Heart right ventricle (tissue), 16 donors: Measurements from ENCODE around the gene BLOC1S3. TPM values are rescaled to one million over a fixed set of nuclear protein-coding genes. Genes with fewer than 3 reads are reported as not detected.

Experiments
- ATAC-seq, 8 donors: fragments of 200-7000 bp; cut with Tn5 transposase; one replicate each; pipeline ENCODE4 v1.9.1; 2020; ENCODE audit warnings: mild to moderate bottlenecking in 8 of 8, moderate library complexity in 8 of 8, moderate number of reproducible peaks in 1 of 8
- DNase-seq, 2 donors: peaks; one replicate each; pipeline ENCODE4 v3.0.0-alpha.2; 2020
- H3K27ac ChIP-seq, 10 donors: fragments of 200-600 bp; sonication (generic) in 2 of 10; one replicate each; pipeline versions ENCODE4 v1.5.0 to v1.8.0; 2020 to 2022; ENCODE audit warnings: mild to moderate bottlenecking in 3 of 10
- H3K27me3 ChIP-seq, 7 donors: fragments of 200-600 bp; one replicate each; pipeline ENCODE4 v1.8.0; 2021 to 2022; ENCODE audit warnings: mild to moderate bottlenecking in 2 of 7
- H3K36me3 ChIP-seq, 9 donors: fragments of 200-600 bp; sonication (generic) in 1 of 9; one replicate each; pipeline versions ENCODE4 v1.5.0 to v1.8.0; 2020 to 2022; ENCODE audit warnings: mild to moderate bottlenecking in 2 of 9
- H3K4me1 ChIP-seq, 9 donors: fragments of 200-600 bp; sonication (generic) in 1 of 9; one replicate each; pipeline versions ENCODE4 v1.5.0 to v1.8.0; 2020 to 2022; ENCODE audit warnings: mild to moderate bottlenecking in 4 of 9
- H3K4me3 ChIP-seq, 10 donors: fragments of 200-600 bp; sonication (generic) in 2 of 10; one replicate each; pipeline versions ENCODE4 v1.5.0 to v1.8.0; 2020 to 2022; ENCODE audit warnings: mild to moderate bottlenecking in 7 of 10, moderate library complexity in 2 of 10
- H3K9me3 ChIP-seq, 11 donors: fragments of 200-600 bp in 10 of 11; sonication (generic) in 2 of 11; one replicate each; pipeline versions ENCODE4 v1.5.0 to v1.8.0; 2013 to 2022; ENCODE audit warnings: mild to moderate bottlenecking in 2 of 11, control low read depth in 1 of 11, moderate library complexity in 1 of 11
- WGBS, 2 donors: extraction: QIAGEN DNeasy Blood & Tissue Kit; methylation state at CpG; one replicate each; pipeline ENCODE4 v1.1.7; 2013; ENCODE audit warnings: inconsistent platforms in 1 of 2; 5-methylcytosine and 5-hydroxymethylcytosine counted together
- intact Hi-C, 10 donors: fragments of 100-400 bp; cut with DNase I; formaldehyde crosslinking; loops; one replicate each; pipeline versions ENCODE4 v1.11.1 to v1.14.2; 2022
- polyA plus RNA-seq, 2 donors: library from polyadenylated mRNA; stranded (reverse); fragments of 200-250 nt; gene quantifications; one replicate each; pipeline ENCODE4 v1.2.3, GENCODE V29; 2013
- total RNA-seq, 10 donors: library from RNA; stranded (reverse); fragmentation: NEBNext Ultra II Directional in 3 of 10; extraction: Animal tissue kit (Norgen Biotek cat#: 25700) in 3 of 10; gene quantifications; one replicate each; pipeline versions ENCODE4 v1.2.1 to v1.2.4, GENCODE V29; 2021 to 2023
- TF ChIP-seq, protein P1 (sequence below), 9 donors: fragments of 200-600 bp; sonication (generic) in 2 of 9; IDR thresholded peaks; one replicate each; pipeline versions ENCODE4 v1.5.0 to v1.8.0; 2021 to 2022; ENCODE audit warnings: antibody characterized with exemption in 9 of 9, mild to moderate bottlenecking in 5 of 9, moderate library complexity in 1 of 9
- donor health status: Arrhythmogenic right ventricular cardiomyopathy.
- donor health status: ischemic (EF 13 %, LVEDD 7.1; RV severe dilation, severe dysfunction).
- donor health status: healthy with polysubstance abuse.
- donor health status: DM: no; HTN: yes; CAD: no.
- donor health status: DM: no; HTN: no; CAD: no.
- donor health status: ischemic (EF 25% LVEDD 6.9; RV normal size, moderate dysfunction).
- donor health status: ischemic (EF 25% LVEDD 5.7; RV mildly dilated, moderate dysfunction).
- donor health status: healthy.
- donor health status: DM: yes; HTN: yes; CAD: no.
- donor health status: Ischemic cardiomyopathy.
- donor health status: ischemic (EF 35%, LVEDD 5.7; RV mildly dilated, moderate dysfunction).
- donor health status: nonischemic (EF 11% LVEDD 7.7; RV severe dilation, severe dysfunction).
- donor health status: DM: yes; HTN: yes; CAD: no.
- donor health status: PGD.
- donor health status: ischemic (EF 29% LVEDD 5.4; RV normal size, mild dysfunction).
- donor health status: nonischemic (EF 23%, LVEDD 6.1; RV moderate dilation, normal function).

The BLOC1S3 gene
- total and polyA plus RNA-seq, 12 donors = 2.2 to 8.6 (median 4.8) TPM

DNA sequence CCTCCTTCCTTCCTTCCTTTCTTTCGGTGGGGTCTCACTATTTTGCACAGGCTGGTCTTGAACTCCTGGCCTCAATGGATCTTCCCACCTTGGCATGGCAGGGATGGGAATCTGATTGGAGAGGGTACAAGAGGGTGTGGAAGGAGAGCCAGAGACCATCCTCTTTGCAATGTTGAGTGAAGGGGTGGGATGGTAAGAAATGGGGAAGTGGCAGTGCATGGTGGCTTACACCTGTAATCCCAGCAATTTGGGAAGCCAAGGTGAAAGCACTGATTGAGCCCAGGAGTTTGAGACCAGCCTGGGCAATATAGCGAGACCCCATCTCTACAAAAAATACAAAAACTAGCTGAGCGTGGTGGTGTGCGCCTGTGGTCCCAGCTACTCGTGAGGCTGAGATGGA is 5.5 kb downstream of the BLOC1S3 start:
- H3K27ac ChIP-seq = no peak overlapping the region
- peaks cover 3 to 38% (median 19%) of the 10 kb centered on the region in 9 donors for H3K4me1 ChIP-seq
- TF ChIP-seq, protein P1, sequence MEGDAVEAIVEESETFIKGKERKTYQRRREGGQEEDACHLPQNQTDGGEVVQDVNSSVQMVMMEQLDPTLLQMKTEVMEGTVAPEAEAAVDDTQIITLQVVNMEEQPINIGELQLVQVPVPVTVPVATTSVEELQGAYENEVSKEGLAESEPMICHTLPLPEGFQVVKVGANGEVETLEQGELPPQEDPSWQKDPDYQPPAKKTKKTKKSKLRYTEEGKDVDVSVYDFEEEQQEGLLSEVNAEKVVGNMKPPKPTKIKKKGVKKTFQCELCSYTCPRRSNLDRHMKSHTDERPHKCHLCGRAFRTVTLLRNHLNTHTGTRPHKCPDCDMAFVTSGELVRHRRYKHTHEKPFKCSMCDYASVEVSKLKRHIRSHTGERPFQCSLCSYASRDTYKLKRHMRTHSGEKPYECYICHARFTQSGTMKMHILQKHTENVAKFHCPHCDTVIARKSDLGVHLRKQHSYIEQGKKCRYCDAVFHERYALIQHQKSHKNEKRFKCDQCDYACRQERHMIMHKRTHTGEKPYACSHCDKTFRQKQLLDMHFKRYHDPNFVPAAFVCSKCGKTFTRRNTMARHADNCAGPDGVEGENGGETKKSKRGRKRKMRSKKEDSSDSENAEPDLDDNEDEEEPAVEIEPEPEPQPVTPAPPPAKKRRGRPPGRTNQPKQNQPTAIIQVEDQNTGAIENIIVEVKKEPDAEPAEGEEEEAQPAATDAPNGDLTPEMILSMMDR (IDR thresholded peaks at IDR 0.05) = no peak
- peaks cover 0 to 18% (median 0%) of the 10 kb centered on the region in 9 donors for H3K36me3 ChIP-seq
- no peak overlapping the region for H3K4me3 ChIP-seq
- WGBS, 2 donors = 91 to 92% methylated on average over 5 of the region's 5 CpGs
- H3K9me3 ChIP-seq = no peaks in the 10 kb centered on the region
- H3K27me3 ChIP-seq = no peaks in the 10 kb centered on the region
- no peak for ATAC-seq
- DNase-seq = no peak
- intact Hi-C loops = loop anchor here in 2 of 10 donors (10.0 kb wide), 2 partner anchors 61 to 89 kb away; partner anchors contain the start of genes EXOC3L2 (in 1 of the 2) and PPP1R37 (in 1 of the 2)

DNA sequence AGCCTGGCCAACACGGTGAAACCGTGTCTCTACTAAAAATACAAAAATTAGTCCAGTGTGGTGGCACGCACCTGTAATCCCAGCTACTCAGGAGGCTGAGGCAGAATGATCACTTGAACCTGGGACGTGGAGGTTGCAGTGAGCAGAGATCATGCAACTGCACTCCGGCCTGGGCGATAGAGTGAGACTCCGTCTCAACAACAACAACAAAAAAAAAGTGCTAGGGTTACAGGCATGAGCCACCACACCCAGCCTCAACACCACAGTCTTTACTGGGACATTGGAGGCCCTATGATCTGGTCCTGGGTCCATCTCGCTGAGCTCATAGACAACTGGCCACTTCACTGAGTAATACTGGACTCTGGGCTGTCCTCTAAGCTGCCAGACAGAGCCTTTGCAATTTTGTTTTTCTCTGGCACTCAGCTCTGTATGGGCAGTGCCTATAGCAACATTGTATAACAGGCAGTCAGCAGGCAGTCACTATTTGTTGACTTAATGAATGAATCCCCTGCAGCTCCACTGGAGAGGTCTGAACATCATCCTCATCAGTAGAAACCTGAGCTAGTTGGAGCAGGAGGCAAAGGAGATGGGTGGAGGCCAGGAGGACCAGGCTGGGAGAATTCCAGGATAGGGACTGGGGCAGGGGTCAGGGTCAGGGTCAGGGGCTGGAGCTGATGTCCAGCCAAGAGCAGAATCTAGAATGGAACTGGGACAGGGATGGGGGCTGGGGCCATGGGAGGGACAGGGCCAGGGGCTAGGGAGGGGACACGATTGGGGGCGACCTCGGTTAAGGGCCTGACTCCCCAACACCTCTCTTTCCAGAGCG is 8.1 kb downstream of the BLOC1S3 start:
- Histone ChIP-seq H3K27ac (no peak overlapping the region), H3K4me3 (no peak overlapping the region), H3K4me1 (peaks cover 0 to 17% (median 0%) of the 10 kb centered on the region in 9 donors), H3K9me3 (peaks cover 0 to 8% (median 0%) of the 10 kb centered on the region in 11 donors), H3K36me3 (peaks cover 0 to 6% (median 0%) of the 10 kb centered on the region in 9 donors), H3K27me3 (no peaks in the 10 kb centered on the region)
- intact Hi-C loops = loop anchor here in 3 of 10 donors (5.0 to 10.0 kb wide), 3 partner anchors 58 to 169 kb away; partner anchors contain the start of genes EXOC3L2 (in 1 of the 3) and PPP1R37 (in 1 of the 3)
- DNase-seq = no peak
- TF ChIP-seq, protein P1 (IDR thresholded peaks at IDR 0.05) = no peak
- ATAC-seq = peak in 1 of 8 donors; percentile 14
- WGBS, 2 donors = 89 to 91% methylated on average over 12 of the region's 12 CpGs

DNA sequence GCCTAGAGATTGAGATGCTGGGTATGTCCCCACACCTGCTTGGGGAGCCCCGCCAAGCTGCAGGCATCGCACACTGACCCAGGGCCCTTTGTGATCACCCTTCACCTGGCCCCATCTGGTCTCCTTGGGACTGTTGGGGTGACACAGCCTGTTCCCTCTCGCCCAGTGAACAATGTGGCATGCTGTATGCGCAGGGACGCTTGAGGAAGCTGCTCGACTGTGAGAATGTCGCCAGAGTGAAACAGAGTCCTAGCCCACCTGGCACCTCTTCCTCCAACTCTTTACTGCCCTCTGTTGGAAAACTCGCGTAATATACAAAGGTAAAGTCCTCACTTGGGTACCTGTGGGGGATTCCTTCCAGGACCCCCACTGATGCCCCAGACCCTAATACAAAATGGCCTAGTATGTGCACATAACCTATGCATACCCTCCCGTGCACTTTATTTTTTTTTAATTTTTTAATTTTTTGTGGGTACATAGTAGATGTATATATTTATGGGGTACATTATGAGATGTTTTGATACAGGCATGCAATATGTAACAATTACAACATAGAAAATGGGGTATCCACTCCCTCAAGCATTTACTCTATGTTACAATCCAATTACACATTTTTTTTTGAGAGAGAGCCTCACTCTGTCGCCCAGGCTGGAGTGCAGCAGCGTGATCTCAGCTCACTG is 9.0 kb downstream of the BLOC1S3 start:
- H3K4me1 ChIP-seq = peaks cover 0 to 12% (median 0%) of the 10 kb centered on the region in 9 donors
- intact Hi-C loops = loop anchor here in 3 of 10 donors (5.0 to 10.0 kb wide), 3 partner anchors 57 to 170 kb away; partner anchors contain the start of genes EXOC3L2 (in 1 of the 3) and PPP1R37 (in 1 of the 3)
- peaks cover 0 to 8% (median 0%) of the 10 kb centered on the region in 11 donors for H3K9me3 ChIP-seq
- TF ChIP-seq, protein P1 (IDR thresholded peaks at IDR 0.05) = peak in 8 of 9 donors; percentile 41 to 67 (median 58)
- no peak overlapping the region for H3K4me3 ChIP-seq
- H3K27me3 ChIP-seq = no peaks in the 10 kb centered on the region
- no peak overlapping the region for H3K27ac ChIP-seq
- 42 to 46% methylated on average over 12 of the region's 12 CpGs for WGBS, 2 donors
- no peaks in the 10 kb centered on the region for H3K36me3 ChIP-seq
- peak in 5 of 8 donors; percentile 23 to 56 (median 32) for ATAC-seq
- DNase-seq = no peak

DNA sequence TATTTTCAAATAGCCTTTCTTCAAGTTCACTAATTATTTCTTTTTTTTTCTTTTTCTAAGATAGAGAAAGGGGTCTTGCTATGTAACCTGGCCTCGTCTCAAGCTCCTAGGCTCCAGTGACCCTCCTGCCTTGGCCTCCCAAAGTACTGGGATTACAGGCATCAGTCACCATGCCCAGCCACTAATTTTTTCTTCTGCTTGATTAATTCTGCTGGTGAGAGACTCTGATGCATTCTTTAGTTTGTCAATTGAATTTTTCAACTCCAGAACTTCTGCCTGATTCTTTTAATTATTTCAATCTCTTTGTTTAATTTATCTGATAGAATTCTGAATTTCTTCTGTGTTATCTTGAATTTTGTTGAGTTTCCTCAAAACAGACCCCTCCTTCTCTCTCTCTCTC is 11.4 kb downstream of the BLOC1S3 start:
- no peak for DNase-seq
- intact Hi-C loops = loop anchor here in 5 of 10 donors (5.0 to 10.0 kb wide), 4 partner anchors 55 to 173 kb away; partner anchors contain the start of genes EXOC3L2 (in 2 of the 5) and PPP1R37 (in 1 of the 5)
- Histone ChIP-seq H3K27me3 (no peaks in the 10 kb centered on the region), H3K4me1 (peaks cover 0 to 2% (median 0%) of the 10 kb centered on the region in 9 donors), H3K9me3 (peaks cover 0 to 8% (median 0%) of the 10 kb centered on the region in 11 donors), H3K36me3 (no peaks in the 10 kb centered on the region), H3K4me3 (no peak overlapping the region), H3K27ac (no peak overlapping the region)
- WGBS, 2 donors = 70 to 84% methylated on average over 1 of the region's 1 CpG
- TF ChIP-seq, protein P1 (IDR thresholded peaks at IDR 0.05) = no peak
- no peak for ATAC-seq
